ENCODE measurements around the gene IPCEF1. TPM values are rescaled to one million over a fixed set of nuclear protein-coding genes. Genes with fewer than 3 reads are reported as not detected.

The IPCEF1 gene
- total RNA-seq, 2 experiments from 2014 or later: 14.2 to 16.9 TPM

DNA sequence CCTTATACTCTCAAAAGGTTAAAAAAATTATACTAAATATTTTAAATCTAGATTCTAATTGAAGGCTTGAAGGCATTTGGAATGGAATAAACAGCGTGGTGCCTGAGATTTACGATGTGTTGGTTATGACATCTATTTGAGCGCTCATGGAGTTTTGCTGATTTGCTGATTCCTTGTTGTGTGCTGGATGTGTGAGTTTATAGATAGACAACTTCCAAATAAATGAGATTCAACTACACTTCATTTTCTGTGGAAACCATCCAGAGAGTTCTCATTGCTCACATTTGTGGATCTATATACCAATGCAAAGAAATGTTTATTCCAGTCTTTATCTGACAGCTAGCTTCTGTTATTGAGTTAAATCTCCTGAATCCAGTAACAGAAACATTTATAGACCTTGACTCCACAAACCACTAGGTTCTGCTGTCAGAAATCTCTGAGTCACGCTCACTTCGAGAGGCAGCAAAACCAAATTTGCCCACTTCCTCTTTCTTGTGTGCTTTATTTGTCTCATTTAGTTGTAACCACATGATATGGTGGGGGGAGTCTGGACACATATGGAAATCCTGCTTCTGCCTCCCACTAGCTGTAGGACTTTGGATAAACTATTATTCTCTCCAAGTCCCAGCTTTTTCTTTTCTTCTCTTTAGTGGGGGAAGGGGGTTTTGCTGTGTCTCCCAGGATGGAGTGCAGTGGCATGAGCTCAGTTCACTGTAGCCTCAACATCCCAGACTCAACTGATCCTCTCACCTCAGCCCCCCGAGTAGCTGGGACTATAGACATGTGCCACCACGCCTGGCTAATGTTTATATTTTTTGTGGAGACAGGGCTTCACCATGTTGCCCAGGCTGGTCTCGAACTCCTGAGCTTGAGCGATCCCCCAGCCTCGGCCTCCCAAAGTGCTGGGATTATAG is 54.5 kb downstream of the IPCEF1 start:
- Mint-ChIP-seq H3K27me3 (peaks cover 7% of the 10 kb centered on the region), H3K4me3 (no peak overlapping the region), H3K36me3 (no peaks in the 10 kb centered on the region), H3K27ac (no peak overlapping the region), H3K4me1 (peaks cover 13% of the 10 kb centered on the region), H3K9me3 (peaks cover 2% of the 10 kb centered on the region)
- DNase-seq: peak; percentile 29

GRCh38 chr6:154301086-154301625 is 55.4 kb downstream of the IPCEF1 start:
- peaks cover 13% of the 10 kb centered on the region for H3K4me1 Mint-ChIP-seq
- H3K27me3 Mint-ChIP-seq: peaks cover 7% of the 10 kb centered on the region
- no peak overlapping the region for H3K27ac Mint-ChIP-seq
- no peaks in the 10 kb centered on the region for H3K9me3 Mint-ChIP-seq
- H3K36me3 Mint-ChIP-seq: no peaks in the 10 kb centered on the region
- DNase-seq: no peak
- H3K4me3 Mint-ChIP-seq: no peak overlapping the region

- H3K4me3 Mint-ChIP-seq: no peak overlapping the region
- H3K27ac Mint-ChIP-seq: no peak overlapping the region
- no peaks in the 10 kb centered on the region for H3K36me3 Mint-ChIP-seq
- no peak for DNase-seq
- H3K9me3 Mint-ChIP-seq: no peaks in the 10 kb centered on the region
- peaks cover 10% of the 10 kb centered on the region for H3K4me1 Mint-ChIP-seq
- H3K27me3 Mint-ChIP-seq: peaks cover 7% of the 10 kb centered on the region
Observed at GRCh38 chr6:154298297-154298696, 58.3 kb downstream of the IPCEF1 start.

DNA sequence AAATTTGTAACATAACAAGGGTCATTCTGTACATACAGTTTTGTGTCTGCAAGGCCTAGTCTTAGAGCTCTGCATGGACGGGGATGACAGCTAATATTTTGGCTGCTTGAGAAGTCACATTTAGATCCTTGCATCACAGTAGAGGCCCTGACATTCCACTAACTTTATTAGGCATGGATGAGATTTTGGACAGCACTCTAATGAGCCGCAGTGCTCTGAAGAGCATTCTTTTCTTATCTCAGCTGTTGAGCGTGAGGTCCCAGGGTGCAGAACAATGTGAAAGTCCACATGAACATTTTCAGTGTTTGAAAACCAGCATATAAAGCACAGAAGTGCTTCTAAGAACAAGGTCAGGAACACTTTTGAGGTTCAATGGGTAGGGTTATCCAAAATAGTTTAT is 58.9 kb downstream of the IPCEF1 start:
- DNase-seq: no peak
- H3K9me3 Mint-ChIP-seq: no peaks in the 10 kb centered on the region
- no peaks in the 10 kb centered on the region for H3K36me3 Mint-ChIP-seq
- no peak overlapping the region for H3K4me3 Mint-ChIP-seq
- H3K27me3 Mint-ChIP-seq: peaks cover 7% of the 10 kb centered on the region
- peaks cover 10% of the 10 kb centered on the region for H3K4me1 Mint-ChIP-seq
- H3K27ac Mint-ChIP-seq: no peak overlapping the region

GRCh38 chr6:154297210-154297609 is 59.4 kb downstream of the IPCEF1 start:
- H3K27ac Mint-ChIP-seq: no peak overlapping the region
- no peaks in the 10 kb centered on the region for H3K9me3 Mint-ChIP-seq
- no peak for DNase-seq
- H3K36me3 Mint-ChIP-seq: no peaks in the 10 kb centered on the region
- H3K4me1 Mint-ChIP-seq: peaks cover 8% of the 10 kb centered on the region
- peaks cover 7% of the 10 kb centered on the region for H3K27me3 Mint-ChIP-seq
- H3K4me3 Mint-ChIP-seq: no peak overlapping the region

DNA sequence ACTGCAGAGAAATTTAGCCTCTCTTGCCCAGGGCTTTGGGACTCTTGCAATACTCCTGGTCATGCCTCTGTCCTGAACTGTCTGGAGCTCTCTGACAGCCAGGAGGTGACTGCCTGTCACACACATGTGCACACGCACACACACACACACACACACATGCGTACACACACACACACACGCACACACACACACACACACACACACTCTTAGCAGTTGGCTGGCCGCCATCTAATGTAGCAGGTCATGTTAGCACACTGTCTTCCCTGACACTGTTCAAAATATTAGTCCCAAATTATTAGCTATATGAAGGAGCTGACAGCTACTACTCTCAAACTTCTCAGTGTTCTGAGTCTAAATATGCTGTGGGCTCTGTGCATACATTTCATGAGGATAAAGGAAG is 60.9 kb downstream of the IPCEF1 start:
- no peak for DNase-seq
- H3K4me3 Mint-ChIP-seq: no peak overlapping the region
- no peaks in the 10 kb centered on the region for H3K36me3 Mint-ChIP-seq
- peaks cover 4% of the 10 kb centered on the region for H3K27me3 Mint-ChIP-seq
- no peak overlapping the region for H3K27ac Mint-ChIP-seq
- H3K9me3 Mint-ChIP-seq: no peaks in the 10 kb centered on the region
- no peaks in the 10 kb centered on the region for H3K4me1 Mint-ChIP-seq

GRCh38 chr6:154292855-154293519 is 63.6 kb downstream of the IPCEF1 start:
- Mint-ChIP-seq H3K27me3 (no peaks in the 10 kb centered on the region), H3K4me3 (no peak overlapping the region)

DNA sequence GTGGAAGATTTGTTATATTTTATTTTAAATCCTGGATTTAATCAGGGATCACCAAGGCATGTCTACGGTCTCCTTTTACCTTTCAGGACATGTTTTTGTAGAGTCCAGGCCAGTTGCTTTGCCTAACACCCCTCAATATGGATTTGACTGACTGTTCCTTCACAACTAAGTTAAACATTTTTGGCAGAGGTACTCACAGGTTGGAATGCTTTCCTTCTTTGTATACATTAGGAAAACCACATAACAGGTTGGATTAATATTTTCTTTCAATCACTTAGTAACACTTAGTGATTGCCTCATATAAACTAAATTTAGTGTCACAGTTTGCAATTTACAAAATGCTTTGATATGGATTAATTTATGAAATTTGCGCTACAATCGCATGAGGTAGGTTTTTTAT is 64.5 kb downstream of the IPCEF1 start:
- H3K27ac Mint-ChIP-seq: no peak overlapping the region

More at GRCh38 chr6:154292855-154293519, 63.6 kb downstream of the IPCEF1 start:
- DNase-seq: no peak
- peaks cover 2% of the 10 kb centered on the region for H3K36me3 Mint-ChIP-seq
- H3K4me1 Mint-ChIP-seq: peaks cover 4% of the 10 kb centered on the region
- H3K27ac Mint-ChIP-seq: no peak overlapping the region
- H3K9me3 Mint-ChIP-seq: peaks cover 6% of the 10 kb centered on the region

DNA sequence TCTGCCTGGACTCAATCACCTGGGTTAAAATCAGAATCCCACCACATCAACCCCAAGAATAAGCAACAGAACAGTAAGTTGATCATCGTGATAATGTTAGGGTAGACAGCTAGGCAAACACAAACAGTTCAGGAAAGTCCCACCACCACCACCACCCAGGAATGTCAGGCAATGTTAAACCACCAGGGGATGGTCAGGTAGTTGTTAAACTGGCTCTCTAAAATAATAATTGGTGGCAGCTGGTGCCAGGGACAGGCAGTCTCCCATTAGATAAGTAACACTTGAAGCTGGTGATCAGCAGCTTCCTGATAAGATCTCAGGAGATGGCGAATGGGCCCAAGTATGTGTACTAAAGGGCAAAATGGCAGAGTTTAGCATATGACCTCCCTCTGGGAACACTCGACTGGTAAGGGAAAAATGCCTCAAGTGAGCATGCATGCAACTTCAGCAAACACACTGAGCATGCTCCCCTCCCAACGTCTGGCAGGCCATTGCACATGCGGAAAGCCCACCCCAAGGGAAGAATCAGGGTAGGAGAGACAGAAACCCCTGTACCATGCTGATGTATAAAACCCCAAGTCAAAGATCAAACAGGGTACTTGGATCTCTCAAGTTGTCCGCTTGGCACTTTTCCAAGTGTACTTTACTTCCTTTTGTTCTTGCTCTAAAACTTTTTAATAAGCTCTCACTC is 66.6 kb downstream of the IPCEF1 start:
- Mint-ChIP-seq H3K4me1 (peaks cover 10% of the 10 kb centered on the region), H3K36me3 (peaks cover 2% of the 10 kb centered on the region), H3K27me3 (no peaks in the 10 kb centered on the region), H3K27ac (no peak overlapping the region), H3K9me3 (peaks cover 9% of the 10 kb centered on the region), H3K4me3 (no peak overlapping the region)
- no peak for DNase-seq

More for the DNA sequence above, 64.5 kb downstream of the IPCEF1 start:
- no peak for DNase-seq
- H3K9me3 Mint-ChIP-seq: peaks cover 6% of the 10 kb centered on the region
- no peak overlapping the region for H3K4me3 Mint-ChIP-seq
- peaks cover 4% of the 10 kb centered on the region for H3K4me1 Mint-ChIP-seq
- peaks cover 2% of the 10 kb centered on the region for H3K36me3 Mint-ChIP-seq
- no peaks in the 10 kb centered on the region for H3K27me3 Mint-ChIP-seq

GRCh38 chr6:154285826-154286225 is 70.8 kb downstream of the IPCEF1 start:
- H3K27ac Mint-ChIP-seq: no peak overlapping the region
- peaks cover 2% of the 10 kb centered on the region for H3K36me3 Mint-ChIP-seq
- H3K9me3 Mint-ChIP-seq: peaks cover 13% of the 10 kb centered on the region
- no peaks in the 10 kb centered on the region for H3K27me3 Mint-ChIP-seq
- DNase-seq: no peak
- peaks cover 10% of the 10 kb centered on the region for H3K4me1 Mint-ChIP-seq
- H3K4me3 Mint-ChIP-seq: no peak overlapping the region

DNA sequence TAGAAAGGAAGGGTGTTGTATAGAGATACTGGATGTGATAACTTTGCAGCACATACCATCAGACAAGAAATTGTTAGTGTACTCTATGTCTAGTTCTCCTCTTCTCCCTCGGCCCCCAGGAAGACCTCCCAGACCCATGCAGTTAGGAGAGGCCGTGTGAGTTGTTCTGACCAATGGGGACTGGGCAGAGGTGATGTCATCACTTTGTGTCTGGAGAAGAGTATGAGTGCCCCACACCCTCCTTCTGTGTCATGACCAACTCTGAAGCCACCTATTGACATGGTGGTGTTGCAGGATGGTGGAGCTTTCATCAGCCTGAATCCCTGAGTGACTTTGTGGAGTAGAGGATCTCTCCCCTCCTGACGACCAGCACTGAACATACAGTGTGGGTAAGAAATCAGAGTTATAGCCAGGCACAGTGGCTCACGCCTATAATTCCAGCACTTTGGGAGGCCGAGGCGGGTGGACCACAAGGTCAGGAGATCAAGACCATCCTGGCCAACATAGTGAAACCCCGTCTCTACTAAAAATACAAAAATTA is 72.2 kb downstream of the IPCEF1 start:
- H3K9me3 Mint-ChIP-seq: peaks cover 6% of the 10 kb centered on the region
- no peaks in the 10 kb centered on the region for H3K36me3 Mint-ChIP-seq
- H3K4me1 Mint-ChIP-seq: peaks cover 7% of the 10 kb centered on the region
- no peak overlapping the region for H3K4me3 Mint-ChIP-seq
- DNase-seq: no peak
- no peak overlapping the region for H3K27ac Mint-ChIP-seq
- H3K27me3 Mint-ChIP-seq: no peaks in the 10 kb centered on the region

DNA sequence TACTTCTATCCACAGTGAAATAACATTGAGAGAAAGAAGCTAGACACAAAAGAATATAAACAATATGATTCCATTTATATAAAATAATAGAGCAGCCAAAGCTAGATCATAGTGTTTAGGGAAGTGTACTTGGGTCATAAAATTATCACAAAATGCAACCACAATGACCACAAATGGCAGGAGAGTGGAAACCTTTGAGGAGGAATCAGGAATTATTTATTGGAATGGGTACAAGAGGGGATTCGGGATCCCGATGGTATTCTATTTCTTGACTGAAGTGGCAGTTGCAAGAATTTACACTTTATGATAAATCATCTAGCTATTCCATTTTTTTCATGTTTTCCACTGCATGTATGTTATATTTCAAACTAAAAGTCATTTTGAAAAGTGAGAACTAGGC is 76.1 kb downstream of the IPCEF1 start:
- Mint-ChIP-seq H3K4me1 (peaks cover 28% of the 10 kb centered on the region), H3K9me3 (peaks cover 3% of the 10 kb centered on the region), H3K27ac (no peak overlapping the region), H3K36me3 (no peaks in the 10 kb centered on the region), H3K4me3 (no peak overlapping the region), H3K27me3 (no peaks in the 10 kb centered on the region)
- DNase-seq: no peak

- DNase-seq: peak; percentile 57
- no peaks in the 10 kb centered on the region for H3K36me3 Mint-ChIP-seq
- H3K27ac Mint-ChIP-seq: peak overlapping the region; percentile 67
- peak overlapping the region; percentile 44 for H3K4me3 Mint-ChIP-seq
- no peaks in the 10 kb centered on the region for H3K9me3 Mint-ChIP-seq
- H3K27me3 Mint-ChIP-seq: no peaks in the 10 kb centered on the region
- H3K4me1 Mint-ChIP-seq: peaks cover 41% of the 10 kb centered on the region
Observed at GRCh38 chr6:154277629-154278017, 79.0 kb downstream of the IPCEF1 start.

GRCh38 chr6:154276810-154277628 is 79.6 kb downstream of the IPCEF1 start:
- Mint-ChIP-seq H3K27me3 (no peaks in the 10 kb centered on the region), H3K9me3 (no peaks in the 10 kb centered on the region), H3K27ac (peak overlapping the region; percentile 67), H3K4me1 (peaks cover 41% of the 10 kb centered on the region), H3K4me3 (peak overlapping the region; percentile 44), H3K36me3 (no peaks in the 10 kb centered on the region)
- DNase-seq: no peak
